Measurements from ENCODE around the gene REPS2.

GRCh38 chrX:17104433-17104832, 158.0 kb downstream of the REPS2 start:
- no peak for TF ChIP-seq CTCF (IDR thresholded peaks at IDR 0.05; ENCODE audit: low read length)
- no peak for TF ChIP-seq EZH2phosphoT487 (IDR thresholded peaks at IDR 0.05; ENCODE audit: low read length)
